GM18498 (cell line): ENCODE results near the gene CELF3.
A peak's percentile ranks its signal among the peaks of the same experiment; 100 is the strongest.
"Not testable (repeated sequence)": the region's sequence is repeated elsewhere in the genome, so short reads cannot be mapped to it uniquely, and the experiment has no call there.

Source experiments
- ATAC-seq: cut with Tn5 transposase; IDR thresholded peaks from one replicate; pipeline ENCODE4 v1.9.1; 2021; ENCODE audit warnings: mild to moderate bottlenecking, moderate library complexity; ENCODE audit not compliant: unreplicated experiment

The CELF3 gene

DNA sequence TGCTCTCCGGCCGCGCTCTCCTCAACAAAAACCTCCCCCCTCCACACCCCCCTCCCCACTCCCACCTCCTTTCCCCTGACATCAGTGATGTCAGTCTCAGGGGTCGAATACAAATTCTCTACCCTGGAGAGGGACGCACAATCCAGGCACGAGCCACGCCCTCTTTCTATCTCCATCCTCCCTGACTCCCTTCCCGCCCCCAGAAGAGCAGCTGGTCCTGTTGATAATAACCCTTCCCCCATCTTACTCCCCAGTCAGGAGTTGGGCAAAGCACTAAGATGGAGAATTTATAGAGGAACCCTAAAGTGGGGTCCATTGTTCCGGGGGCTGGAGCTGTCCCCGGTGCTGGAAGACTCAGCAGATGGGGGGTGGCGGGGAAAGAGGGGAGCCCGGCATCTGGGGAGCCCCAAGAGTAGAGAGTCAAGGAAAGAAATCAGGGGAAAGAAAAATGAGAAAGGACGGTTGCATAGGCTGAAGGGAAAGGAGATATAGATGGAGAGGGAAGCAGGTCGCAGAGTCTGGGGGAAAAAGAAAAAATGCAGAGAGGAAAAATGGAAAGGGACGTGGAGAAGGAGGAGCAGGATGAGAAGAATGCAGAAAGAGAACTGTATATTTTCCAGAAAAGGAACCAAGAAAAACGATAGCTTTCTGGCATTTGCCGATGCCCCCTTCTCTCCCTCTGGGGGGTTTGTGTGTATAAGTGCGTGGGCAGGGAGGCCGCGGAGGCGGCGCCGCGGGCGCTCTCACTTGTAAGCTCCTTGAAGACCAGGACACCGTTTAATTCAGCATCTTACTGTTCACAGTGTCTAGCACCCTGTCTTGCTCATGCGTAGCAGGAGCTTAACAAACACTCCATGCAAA, at the start of gene CELF3:
CELF3 (minus strand) TSS at position 33 of the 861 bp plus-strand sequence. CDS start 783 bp downstream, outside the sequence.
- ATAC-seq: no peak

GRCh38 chr1:151763990-151764389, 47.4 kb upstream of the CELF3 start:
- ATAC-seq: peak; percentile 3

DNA sequence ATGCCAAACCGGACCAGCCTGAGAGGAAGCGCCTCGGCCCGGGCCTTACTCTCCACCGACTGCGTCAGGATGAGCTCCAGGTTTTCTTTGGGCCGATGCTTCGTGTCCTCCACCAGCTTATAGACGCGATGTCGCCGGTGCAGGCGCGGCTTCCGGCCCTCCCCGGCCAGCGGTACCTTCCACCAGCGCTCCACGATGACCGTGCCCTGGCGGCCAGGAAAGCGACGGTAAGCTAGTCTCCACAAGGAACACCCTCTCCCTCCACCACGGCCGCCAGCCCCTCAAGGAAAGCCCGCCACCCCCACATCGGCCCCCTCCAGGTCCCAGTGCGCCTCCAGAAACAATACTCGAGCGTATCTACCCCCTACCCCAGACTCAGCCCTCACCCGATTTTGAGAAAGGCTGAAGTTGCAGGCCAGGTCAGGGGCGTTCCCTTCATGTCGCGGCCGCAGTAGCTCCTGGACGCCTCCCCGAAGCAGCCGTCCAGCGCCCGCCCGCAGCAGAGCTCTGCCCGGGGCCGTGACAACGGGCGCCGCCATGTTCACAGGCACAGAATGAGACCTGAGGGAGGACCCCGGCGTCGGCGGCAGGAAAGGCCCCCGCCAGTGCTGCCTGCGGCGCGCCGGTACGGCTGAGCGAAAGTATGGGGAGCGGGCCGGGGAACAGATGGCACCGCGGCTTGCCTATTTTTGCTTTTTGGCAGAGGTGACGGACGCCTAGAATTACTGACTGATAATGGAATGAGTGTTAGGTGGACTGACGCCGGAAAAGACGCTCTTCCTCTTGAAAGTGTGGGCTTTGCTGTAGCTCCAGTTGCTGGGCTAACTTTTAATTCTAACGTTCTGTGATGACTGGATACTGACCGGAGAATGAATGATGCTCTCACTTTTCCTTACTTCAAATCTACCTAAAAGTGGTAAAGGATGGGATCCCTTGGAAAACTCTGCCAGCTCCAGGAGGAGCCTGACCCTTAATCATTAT, 46.6 kb upstream of the CELF3 start, which contains the start of gene MRPL9:
MRPL9 (minus strand) TSS at position 556 of the 981 bp plus-strand sequence; CDS start at position 539, 17 bp downstream.
- ATAC-seq: peak; percentile 98

DNA sequence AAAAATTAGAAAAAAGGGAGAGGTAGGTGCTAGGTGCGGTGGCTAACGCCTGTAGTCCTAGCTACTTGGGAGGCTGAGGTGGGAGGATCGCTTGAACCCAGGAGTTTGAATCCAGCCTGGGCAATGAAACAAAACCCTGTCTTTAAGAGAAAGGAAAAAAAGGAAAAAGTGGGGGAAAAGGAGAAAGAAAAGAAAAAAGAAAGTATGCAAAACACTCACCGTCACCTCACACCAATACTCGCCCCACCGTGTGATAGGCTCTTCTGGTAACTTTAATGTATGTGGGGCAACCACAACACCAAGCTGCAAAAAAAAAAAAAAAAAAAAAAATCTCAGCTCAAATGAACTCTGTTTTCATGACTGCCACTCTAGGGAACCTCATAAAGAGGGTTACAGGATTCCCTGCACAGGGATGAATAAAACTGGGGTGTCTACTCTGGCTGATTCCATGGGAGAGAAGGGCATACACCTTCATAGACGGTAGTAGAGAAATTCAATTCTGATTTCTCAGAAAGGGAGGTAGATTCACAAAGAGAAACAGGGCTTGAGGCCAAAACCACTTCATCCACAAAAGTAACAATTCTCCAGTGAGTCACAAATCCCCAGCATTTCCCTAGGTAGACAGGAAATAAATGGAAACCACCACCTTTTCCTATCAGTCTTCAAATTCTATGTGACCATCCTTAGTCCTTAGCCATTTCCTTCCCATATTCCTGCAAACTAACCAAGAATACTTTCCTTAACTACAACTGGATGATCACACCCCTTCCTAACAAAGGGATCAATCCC, 44.2 kb upstream of the CELF3 start:
- no peak for ATAC-seq

- ATAC-seq: no peak
Observed at GRCh38 chr1:151759241-151759640, 42.6 kb upstream of the CELF3 start.

GRCh38 chr1:151756291-151756690, 39.7 kb upstream of the CELF3 start:
- ATAC-seq: no peak

GRCh38 chr1:151741516-151741915, 24.9 kb upstream of the CELF3 start:
- no peak for ATAC-seq

DNA sequence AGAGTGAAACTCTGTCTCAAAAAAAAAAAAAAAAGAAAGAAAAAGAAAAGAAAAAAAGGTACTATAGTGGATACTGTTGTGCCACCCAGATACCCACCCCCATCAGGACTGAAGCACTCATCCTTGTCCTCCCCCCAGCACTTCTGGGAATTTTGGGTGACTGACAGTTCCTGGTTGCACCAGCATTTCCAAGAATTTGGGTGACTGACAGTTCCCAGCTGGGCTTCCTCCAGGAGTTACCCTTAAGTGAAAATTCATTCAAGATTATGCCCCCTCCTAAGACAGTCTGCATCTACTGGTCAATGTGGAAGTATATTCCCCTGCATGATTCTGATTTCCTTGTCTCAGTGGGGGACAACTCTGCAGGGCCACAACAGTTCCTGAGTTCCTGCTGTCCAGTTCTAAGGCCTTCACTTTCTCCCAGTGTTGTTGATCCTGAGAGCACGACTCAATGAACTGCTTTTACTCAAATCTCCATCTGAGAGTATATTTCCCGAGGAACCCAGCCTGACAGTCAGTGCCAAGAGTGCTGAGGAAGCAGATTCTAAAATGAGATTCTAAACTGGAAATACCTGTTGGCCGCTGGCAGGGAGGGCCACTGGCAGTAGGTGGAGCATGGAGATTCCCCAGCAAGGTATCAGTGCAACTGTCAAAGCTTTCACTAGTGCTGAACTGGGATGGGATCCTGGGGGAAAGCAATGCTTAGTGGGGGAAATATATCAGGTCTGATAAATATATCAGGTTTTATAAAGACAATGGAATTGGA, 23.2 kb upstream of the CELF3 start:
- ATAC-seq: no peak

GRCh38 chr1:151737479-151737878, 20.9 kb upstream of the CELF3 start:
- ATAC-seq: no peak

DNA sequence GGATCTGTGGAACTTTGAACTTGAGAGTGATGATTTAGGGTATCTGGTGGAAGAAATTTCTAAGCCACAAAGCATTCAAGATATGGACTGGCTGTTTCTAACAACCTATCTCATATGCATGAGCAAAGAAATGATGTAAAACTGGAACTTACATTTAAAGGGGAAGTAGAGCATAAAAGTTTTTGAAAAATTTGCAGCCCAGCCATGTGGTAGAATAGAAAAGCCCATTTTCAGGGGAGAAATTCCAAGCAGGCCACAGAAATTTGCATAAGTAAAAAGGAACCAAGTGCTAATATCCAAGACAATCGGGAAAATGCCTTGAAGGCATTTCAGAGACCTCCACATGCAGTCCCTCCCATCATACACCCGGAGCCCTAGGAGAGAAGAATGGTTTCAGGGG, 20.4 kb upstream of the CELF3 start:
- no peak for ATAC-seq

GRCh38 chr1:151733995-151734394, 17.4 kb upstream of the CELF3 start:
- ATAC-seq: not testable (repeated sequence)

DNA sequence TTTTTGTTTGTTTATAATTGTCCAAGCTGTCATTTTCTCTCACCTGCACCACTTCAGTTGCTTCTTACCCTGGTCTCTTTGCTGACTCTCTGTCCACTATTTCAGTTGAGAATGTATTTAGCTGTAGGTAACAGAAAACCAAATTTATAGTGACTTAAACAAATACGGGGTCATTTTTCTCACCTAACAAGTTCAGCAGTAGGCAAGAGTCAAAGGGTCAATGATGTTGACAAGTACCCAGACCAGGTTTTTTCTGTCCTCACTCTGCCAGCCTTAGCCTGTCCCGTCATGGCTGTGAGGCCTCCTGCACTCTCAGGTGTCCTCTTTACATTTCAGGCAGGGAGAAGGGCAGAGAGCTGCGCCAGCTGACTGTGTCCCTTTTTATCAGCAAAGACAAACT, 16.5 kb upstream of the CELF3 start:
- no peak for ATAC-seq

GRCh38 chr1:151729966-151730291, 13.3 kb upstream of the CELF3 start:
- ATAC-seq: no peak

GRCh38 chr1:151729157-151729965, 12.8 kb upstream of the CELF3 start:
- ATAC-seq: no peak

- no peak for ATAC-seq
Observed at GRCh38 chr1:151728151-151729054, 11.8 kb upstream of the CELF3 start.

- no peak for ATAC-seq
Observed at GRCh38 chr1:151723726-151724370, 7.2 kb upstream of the CELF3 start.

GRCh38 chr1:151721788-151722510, 5.3 kb upstream of the CELF3 start:
- ATAC-seq: no peak
